Fibroblast of mammary gland (primary cell): ENCODE data around the gene DCHS2.
A peak's percentile ranks its signal among the peaks of the same experiment; 100 is the strongest.

ENCODE experiments used
- DNase-seq: peaks from one replicate; pipeline ENCODE4 v3.0.0-alpha.2; 2010; ENCODE audit warnings: low read depth
- H3K4me3 ChIP-seq: 2 replicates; pipeline ENCODE4 v1.5.1; 2011; ENCODE audit warnings: low read depth, mild to moderate bottlenecking, low read length, moderate library complexity; ENCODE audit not compliant: control insufficient read depth
- TF ChIP-seq, protein P1 (sequence below): conservative IDR thresholded peaks from 2 replicates; pipeline ENCODE4 v1.5.1; 2011; ENCODE audit warnings: low read depth, low read length, inconsistent platforms; ENCODE audit not compliant: control insufficient read depth, insufficient read depth

Gene DCHS2

GRCh38 chr4:154424810-154425484, 66.7 kb downstream of the DCHS2 start:
- no peak overlapping the region for H3K4me3 ChIP-seq
- TF ChIP-seq, protein P1, sequence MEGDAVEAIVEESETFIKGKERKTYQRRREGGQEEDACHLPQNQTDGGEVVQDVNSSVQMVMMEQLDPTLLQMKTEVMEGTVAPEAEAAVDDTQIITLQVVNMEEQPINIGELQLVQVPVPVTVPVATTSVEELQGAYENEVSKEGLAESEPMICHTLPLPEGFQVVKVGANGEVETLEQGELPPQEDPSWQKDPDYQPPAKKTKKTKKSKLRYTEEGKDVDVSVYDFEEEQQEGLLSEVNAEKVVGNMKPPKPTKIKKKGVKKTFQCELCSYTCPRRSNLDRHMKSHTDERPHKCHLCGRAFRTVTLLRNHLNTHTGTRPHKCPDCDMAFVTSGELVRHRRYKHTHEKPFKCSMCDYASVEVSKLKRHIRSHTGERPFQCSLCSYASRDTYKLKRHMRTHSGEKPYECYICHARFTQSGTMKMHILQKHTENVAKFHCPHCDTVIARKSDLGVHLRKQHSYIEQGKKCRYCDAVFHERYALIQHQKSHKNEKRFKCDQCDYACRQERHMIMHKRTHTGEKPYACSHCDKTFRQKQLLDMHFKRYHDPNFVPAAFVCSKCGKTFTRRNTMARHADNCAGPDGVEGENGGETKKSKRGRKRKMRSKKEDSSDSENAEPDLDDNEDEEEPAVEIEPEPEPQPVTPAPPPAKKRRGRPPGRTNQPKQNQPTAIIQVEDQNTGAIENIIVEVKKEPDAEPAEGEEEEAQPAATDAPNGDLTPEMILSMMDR, result no peak
- DNase-seq, result no peak

DNA sequence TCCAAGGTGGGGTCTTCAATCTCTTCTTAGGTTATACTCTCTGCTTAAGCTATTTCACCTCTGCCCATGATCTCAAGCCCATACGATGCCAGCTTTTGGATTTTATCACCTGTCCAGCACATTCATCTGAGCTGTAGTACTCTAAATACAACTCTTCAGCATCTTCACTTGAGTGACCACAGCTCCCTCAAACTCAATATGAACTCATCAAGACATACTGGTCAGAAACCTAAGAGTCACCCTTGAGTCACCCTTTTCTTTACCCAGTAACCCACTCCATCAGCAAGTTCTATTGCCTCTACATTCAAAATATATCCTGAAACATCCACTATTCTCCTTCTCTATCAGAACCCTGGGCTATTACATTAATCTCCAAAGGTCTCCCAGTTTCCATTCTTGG, 69.4 kb downstream of the DCHS2 start:
- DNase-seq, result peak; percentile 11
- no peak overlapping the region for H3K4me3 ChIP-seq
- TF ChIP-seq, protein P1, result no peak

DNA sequence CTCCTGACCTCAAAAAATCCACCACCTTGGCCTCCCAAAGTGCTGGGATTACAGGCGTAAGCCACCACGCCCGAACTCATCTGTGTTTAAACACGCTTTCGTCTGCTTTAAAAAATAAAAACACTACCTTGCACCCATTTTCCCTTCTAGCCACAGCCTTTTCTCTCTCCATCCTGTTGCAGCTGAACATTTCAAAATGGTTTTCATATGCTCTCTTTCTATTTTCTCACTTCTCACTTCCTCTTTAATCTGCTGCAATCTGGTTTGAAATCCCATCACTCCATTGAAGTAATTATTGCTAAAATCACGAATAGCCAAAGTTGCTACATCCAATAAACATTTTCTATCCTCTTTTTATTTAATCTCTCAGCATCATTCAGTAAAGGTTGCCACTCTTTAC, 70.0 kb downstream of the DCHS2 start:
- H3K4me3 ChIP-seq, result no peak overlapping the region
- TF ChIP-seq, protein P1, result no peak
- no peak for DNase-seq

DNA sequence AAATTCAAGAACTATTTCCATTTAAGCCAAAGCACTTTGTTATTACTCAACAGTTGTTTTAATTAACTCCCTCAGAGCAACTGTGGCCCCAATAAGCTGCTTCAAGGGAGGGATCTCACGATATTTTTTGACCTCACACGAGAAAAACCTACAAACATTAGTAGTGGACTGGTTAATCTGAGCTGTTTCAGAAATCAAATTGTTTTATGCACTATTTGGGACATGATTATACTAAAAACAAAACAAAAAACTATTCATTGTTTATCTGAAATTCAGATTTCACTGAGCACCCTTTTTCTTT, 74.3 kb downstream of the DCHS2 start:
- peak overlapping the region; percentile 56 for H3K4me3 ChIP-seq
- TF ChIP-seq, protein P1, result no peak
- DNase-seq, result no peak

DNA sequence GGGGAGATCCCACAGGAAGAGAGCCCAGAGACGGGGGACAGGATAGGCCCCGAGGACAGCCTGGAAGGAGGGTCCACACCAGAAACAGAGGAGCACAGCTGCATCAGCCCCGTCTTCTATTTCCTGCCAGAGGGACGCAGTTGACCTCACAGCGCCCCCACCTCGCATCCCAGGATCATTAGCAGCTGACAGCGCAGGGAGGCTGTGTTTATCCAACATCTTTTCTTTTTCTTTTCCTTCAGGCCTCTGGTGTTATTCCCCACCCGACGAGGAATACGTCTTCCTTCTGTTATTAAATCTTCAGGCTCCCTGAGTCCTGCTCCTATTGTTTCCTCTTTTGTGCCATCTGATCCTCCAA, 75.4 kb downstream of the DCHS2 start:
- H3K4me3 ChIP-seq, result peak overlapping the region; percentile 56
- TF ChIP-seq, protein P1, result no peak
- no peak for DNase-seq

- DNase-seq, result no peak
- TF ChIP-seq, protein P1, result no peak
- no peak overlapping the region for H3K4me3 ChIP-seq
Measured at GRCh38 chr4:154415313-154415712, 76.3 kb downstream of the DCHS2 start.

- TF ChIP-seq, protein P1, result no peak
- no peak for DNase-seq
- no peak overlapping the region for H3K4me3 ChIP-seq
Measured at GRCh38 chr4:154414796-154415195, 76.8 kb downstream of the DCHS2 start.
